OCI-M1 (cell line): ENCODE data around the gene SEMA3A.
"Not testable (repeated sequence)": the region's sequence is repeated elsewhere in the genome, so short reads cannot be mapped to it uniquely, and the experiment has no call there.

Experiments used
- DNase-seq: peaks from one replicate; lab custom pipeline; 2025; lab: John Stamatoyannopoulos, UW

The SEMA3A gene

DNA sequence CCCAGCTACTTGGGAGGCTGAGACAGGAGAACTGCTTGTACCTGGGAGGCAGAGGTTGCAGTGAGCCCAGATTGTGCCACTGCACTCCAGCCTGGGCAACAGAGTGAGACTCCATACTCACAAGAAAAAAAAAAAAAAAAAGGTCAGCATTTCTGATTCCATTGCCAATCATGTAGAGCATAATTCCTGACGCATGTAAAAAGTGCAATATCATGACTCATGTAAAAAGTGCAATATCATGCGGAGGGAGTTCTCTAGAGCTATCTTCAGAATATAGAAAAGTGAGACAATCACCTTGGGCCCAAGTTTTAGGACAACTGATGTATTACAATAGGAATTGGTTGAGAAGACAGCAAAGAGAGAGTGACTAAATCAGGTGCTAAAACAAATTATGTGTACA is 85.8 kb downstream of the SEMA3A start:
- DNase-seq = no peak

DNA sequence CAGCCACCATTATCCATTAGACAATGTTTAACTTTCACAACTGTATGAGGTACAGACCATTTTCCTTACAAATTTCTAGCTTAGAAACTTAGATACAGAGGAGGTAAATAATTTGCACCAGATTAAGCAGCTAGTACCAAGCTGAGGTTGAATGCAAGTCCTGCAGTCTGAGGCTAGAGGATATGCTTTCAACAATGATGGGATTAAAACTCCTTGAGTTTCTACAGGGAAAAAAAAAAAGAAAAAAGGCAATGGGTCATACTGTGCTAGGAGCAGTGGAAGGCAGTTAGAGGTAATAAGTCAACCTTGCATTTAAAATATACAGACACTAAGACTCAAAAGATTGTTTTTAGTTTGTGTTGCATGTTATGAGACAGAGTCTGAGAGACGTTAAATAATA is 86.5 kb downstream of the SEMA3A start:
- DNase-seq = no peak

DNA sequence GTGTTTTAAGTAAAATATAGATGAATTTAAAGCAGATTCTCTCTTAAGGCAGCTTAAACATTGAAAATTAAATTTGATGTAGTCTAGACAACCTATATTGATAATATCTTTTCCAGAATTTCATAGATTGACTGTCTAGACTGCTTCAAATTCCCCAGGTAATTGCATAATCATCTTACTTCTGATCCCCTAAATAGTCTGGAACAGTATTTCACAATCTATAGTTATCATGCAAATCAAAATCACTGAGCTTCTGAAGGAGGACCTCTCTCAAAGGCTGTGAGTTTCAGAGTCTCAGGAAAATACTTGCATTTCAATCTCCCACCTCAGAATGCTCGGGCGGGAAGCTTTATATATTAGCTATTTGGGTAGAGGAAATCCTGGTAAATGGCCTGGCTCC is 87.3 kb downstream of the SEMA3A start:
- DNase-seq = no peak

DNA sequence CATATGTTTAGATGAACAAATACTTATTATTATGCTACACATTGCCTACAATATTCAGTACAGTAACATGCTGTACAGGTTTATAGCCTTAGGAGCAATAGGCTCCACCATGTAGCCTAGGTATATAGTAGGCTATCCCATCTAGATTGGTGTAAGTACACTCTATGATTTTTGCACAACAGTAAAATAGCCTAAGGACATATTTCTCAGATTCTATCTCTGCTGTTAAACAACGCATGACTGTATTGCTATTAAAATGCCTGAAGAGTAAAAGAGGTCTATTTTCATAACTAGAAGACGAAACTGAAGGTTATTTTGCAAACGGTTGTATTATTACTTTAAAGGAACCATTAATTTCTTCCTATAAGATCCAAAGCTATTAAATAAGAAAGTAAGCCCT is 88.3 kb downstream of the SEMA3A start:
- no peak for DNase-seq

DNA sequence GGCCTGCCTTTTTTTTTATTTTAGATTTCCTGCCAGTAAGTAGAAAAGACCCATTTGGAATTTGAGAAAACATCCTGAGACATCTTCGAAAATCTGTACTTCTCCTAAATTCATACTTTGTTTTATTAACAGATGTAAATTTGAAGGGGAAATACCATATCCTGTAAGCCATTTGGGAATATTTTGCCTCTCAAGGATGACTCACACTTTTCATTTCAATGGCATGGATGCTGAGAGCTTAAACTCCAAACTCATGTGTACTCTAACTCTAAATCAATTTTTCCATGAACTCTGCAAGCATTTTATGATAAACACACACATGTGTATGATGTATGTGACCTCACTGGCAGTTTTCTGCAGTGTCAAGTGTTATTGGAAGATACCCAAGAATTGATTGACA is 89.0 kb downstream of the SEMA3A start:
- no peak for DNase-seq

DNA sequence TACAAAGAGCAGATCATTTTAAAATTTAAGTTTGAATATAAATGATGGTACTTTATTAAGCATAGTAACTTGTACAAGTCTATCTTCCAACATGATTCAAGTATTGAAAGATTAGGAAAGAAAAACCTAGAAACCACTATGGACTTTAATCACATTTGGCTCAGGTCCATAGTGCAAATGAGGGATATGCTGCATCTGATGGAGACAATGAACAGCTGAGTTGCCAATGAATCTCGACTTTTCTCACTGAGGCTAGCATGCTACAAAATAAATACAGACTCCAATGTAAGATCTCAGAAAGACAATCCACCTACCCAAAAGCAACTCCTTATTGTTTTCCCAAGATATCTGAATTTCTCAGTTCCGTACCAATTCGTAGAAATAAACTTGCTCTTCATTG is 89.8 kb downstream of the SEMA3A start:
- DNase-seq = no peak

DNA sequence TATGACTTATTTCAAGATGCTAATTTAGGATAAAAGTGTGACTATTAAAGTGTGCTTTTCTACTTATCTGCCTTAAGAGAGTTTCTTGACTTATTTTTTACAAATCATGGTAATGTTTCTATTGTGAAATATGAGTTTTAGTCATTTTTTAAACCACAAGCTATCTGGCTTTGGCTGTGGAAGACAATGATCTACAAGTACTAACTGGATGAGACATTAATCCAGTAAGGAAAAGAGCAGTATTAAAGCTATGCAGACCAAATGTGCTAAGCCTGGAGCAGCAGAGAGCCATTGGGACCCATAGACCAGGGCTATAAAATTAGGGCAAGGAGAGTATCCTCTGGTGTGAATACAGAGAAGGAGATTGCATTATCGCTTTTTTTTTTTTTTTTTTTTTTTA is 92.4 kb downstream of the SEMA3A start:
- no peak for DNase-seq

DNA sequence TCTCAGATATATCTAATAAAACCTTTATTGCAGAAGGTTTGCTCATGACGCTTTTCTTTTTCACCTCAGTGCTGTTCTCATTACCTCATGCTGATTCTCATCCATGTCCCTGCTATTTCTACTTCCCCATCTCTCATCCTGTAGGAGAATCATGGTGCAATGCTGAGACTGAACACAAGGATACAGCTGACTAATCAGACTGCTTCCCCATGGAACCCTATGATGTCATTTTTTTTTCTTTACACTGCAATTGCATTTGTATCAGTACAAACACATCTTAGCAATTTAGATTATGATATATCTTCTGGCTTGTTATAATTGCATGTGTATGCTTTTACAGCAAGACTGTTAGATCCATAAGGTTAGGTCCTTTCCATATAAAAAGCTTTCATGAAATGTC is 93.7 kb downstream of the SEMA3A start:
- DNase-seq = peak; percentile 37

DNA sequence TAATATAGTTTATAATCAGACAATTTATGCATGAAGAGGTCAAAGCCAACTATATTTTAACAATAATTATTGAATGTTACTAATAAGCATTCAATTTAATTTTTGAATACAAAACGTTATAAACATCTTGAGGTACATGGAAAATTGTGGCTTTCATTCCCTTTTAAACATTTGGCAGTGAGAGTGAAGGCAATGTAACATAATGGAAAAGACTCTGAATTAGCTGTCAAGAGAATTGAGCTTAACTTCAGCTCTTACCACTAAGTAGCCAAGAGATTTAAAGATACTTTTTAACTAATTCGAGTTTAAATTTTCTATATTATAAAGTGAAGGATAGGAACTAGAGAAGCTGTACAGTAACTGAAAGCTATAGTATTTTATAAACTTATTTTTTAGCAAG is 98.6 kb downstream of the SEMA3A start:
- no peak for DNase-seq

DNA sequence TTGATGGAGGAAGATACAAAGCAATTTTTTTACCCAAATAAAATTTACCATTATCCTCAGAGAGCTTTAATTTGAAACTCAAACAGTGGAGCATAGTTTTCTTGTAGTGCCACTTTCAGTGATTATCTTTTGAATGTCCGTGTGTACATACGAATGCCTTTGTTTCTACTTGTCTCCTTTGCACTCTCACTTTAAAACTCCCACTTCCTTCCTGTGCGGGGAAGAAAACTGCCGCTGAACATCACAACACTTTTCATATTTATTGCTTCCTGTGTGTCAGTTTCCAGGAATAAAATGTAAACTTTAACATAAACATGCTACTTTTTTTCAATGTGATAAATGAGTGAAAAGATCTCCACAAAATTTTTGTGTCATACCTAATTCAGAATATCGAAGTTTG is 102.4 kb downstream of the SEMA3A start:
- DNase-seq = peak; percentile 72

DNA sequence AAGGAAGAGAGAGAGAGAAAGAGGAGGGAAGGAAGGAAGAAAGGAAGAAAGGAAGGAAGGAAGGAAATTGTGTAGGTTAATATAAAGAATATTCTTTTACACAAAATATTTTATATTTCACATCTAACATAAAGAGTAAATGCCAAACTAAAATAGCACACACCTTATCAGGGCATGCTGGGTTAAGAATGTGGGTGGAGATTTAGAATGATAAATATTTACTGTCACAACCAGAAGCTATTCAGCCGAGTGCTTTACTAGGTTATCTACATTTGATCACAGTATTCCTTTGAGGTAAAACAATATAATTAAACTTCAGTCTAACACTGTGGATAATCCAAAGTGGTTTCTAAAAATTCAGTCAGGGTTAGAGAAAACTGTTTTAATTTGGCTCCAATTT is 103.3 kb downstream of the SEMA3A start:
- DNase-seq = peak; percentile 43

DNA sequence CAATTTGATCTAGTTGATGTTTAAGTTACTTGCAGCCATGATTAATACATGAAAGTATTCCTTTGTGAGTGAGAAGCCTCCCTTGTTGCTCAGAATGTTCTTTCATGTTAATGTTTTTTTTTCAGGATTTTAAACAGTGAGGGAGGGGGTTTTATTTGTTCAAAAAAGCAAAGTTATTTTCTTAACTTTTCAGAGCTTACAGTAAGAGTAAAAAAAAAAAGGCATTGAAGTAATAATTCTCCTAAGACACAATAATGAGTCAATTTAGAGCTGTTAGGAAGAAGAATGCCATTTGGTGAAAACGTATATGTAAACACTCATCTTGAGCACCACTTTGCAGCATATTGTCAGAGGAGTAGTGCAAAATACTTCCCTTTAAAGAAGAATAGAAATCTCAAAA is 105.8 kb downstream of the SEMA3A start:
- no peak for DNase-seq

DNA sequence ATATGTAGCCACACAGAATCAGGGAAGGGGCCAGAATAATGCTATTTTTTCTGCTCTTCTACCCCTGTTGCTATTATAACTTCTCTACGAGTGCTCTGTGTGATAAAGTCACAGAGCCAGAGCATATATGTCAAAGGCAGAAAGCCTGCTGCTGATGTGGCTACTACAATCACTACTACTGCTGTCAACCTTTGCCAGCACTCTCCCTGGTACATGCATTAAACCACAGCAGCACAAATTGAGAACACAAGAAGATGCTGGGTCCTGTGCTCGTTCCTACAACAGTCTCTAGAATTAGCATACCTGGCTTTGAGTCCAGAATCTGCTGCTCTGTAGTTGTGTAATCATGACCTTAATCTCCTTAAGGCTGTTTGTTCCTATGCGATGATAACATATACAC is 108.6 kb downstream of the SEMA3A start:
- no peak for DNase-seq

DNA sequence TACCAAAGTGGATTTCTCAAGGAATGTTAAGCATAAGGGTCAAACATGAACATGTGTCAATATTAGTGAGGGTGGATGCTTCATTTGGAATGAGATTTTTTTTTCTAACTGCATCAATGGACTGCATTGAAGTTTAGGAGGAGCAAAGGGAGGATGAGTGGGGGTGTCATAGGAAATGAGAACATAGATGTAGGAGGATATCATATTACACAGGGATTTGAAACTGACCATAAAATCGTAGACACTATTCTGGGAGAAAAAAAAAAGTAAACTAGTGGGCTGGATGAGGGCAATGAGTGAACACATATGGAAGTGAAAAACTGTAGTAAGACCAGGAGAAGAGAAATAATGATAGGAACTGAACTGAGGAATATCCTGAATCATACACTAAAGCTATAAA is 109.4 kb downstream of the SEMA3A start:
- DNase-seq = peak; percentile 44

DNA sequence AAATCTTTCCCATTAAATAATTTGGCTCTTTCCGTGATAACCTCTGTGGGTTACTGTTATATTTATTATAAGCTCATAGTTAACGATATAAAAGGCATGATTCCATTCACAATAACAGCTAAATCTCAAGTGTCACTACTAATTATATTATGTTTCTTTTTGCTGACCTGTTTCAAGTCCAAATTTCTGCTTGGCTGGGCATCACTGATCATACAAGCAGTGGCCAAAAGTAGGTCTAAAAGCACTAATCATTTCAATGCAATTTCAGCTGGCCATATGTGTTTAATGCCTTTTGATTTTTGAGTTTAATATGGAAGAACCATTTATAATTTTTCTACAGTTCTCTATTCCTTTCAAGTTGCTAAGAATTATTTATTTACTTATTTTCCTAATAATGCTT is 110.7 kb downstream of the SEMA3A start:
- DNase-seq = no peak

DNA sequence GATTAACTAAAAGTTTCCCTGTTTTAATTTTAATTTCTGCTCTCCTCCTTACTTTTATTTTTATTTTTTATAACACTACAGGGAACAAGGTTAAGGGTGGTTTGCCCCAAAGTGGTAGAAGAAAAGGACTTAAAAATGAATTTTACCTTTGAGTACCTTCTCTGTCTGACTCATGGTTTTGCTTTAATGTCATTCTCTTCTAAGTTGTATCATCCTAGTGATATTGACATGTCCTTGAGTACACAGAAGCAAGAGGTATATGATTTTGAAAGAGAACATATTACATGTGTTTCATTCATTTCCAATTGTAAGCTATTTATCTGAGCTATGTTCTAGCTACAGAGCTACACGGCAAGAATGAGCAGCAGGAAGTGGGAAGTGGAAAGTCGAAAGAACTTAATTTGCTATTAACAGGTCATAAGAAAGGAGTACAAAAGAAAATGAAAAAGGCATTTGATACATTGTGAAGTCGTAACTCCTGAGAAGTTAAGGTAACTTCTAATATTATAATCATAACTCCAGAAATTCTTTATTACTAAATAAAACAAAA is 112.5 kb downstream of the SEMA3A start:
- DNase-seq = peak; percentile 32

DNA sequence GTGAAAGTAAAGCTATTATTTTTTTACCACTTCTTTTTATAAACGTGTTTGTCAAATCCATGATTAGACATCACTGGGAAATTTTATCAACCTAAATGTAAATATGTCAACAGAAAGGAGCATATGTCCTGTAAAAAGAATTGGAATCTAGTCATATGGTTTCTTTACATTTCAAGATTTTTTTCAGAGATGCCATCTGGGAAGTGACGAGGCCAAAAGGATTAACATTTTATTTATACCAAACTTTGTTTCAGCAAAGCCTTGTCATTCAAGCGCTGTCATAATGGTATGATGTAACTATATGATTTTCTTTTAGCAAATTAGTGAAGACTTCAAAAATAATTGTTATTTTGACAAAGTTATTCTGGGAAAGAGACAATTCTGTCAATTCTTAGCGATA is 117.3 kb downstream of the SEMA3A start:
- DNase-seq = no peak

DNA sequence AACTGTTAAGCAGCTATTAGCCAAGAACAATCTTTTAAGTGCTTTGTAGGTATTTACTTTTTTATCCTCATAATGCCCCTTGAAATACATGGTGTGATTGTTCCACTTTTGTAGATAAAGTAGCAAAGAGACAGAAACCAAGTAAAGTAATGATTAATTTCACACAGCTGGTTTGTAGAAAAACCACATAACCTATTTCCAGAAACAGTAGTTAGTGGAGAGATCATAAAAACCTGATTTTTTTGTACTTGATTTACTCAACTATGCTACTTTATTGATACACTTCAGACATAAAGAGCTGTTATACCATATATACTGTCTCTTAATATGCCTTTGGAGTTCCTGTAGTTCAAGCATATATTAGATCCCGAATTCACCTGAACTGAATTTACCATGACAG is 118.4 kb downstream of the SEMA3A start:
- no peak for DNase-seq

DNA sequence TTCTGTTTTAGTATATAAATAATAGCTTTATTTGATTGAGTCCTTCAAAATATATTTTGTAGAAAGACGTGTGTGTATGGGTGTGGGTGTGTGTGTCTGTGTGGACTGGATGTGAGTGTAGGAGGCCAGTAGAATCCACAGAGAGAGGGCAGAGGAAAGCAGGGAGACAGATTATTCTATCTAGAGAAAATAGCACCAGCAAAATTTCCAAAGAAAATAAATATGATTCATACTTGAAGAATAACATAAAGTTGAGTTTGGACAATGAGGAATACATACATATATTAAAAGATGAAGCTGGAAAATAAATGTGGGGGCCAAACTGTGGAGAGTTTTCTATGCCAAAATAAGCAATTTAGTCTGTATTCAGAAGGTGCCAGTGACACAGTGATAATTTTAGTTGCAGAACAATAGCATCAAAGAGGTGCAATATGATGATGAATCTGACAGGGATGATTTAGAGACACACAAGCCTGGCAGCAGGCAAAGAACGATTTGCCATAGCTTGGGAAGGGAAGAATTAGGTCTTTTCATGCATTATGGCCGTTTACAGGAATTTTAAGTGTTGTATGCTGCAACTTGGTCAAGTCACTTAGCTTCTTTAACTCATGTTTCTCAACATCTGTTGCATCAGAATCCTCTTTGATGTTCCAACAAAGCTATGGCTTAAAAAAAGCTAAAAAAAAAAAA is 121.3 kb downstream of the SEMA3A start:
- DNase-seq = peak; percentile 53

DNA sequence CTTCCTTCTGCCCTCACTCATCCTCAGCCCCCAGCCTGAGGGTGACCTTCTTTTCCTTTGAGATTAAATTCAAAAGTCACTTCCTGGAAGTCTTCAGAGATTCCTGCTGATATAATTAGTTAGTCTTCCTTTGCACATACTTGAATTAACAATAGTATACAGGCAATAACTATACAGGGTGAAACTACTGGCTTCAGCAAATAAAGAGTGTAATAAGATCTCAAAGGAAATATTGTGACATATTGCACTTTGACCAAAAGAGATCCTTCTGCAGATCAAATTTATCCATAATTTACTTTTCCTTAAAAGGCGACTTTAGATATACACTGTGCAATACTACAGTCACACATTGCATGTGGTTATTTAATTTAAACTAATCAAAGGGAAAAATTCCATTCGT is 123.8 kb downstream of the SEMA3A start:
- no peak for DNase-seq

DNA sequence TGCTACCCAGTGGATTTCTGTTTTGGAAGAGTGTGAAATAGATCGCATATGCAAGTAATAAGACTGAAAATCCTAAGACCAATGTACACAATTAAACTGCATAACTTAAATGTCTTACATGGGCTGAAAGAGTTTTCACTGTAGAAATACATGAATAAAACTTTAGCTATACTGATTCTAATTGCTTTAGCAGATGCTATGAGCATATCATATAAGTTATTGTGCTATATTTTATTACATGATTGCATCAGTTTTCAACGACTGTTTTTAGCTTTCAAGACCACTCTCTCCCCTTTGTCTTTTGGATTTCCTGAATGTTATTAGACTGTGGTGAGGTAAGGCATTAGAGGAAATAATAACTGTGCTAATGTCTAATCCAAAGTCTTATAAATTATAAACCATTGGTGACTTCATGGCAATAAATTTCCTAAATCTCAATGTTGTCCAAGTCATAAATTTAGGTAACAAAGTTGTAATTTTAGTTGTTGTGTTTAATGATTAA is 124.5 kb downstream of the SEMA3A start:
- peak; percentile 42 for DNase-seq

DNA sequence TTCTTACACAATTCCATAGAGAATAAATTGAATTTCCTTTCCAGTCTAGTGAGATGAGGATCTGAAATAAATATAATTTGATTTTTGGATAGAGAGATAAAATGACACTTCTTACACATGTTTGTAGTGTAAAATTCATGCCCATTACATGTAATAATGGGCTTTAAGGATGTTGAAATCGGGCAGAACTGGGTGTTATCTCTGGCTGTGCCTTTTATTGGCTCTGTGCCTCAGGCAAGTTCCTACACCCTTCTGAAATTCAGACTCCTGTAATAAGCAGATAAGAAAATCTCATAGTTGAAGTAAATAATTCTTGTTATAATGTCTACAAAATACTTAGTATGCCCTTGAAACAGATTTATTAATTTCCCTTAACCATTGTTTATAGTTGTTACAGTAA is 125.6 kb downstream of the SEMA3A start:
- peak; percentile 76 for DNase-seq

DNA sequence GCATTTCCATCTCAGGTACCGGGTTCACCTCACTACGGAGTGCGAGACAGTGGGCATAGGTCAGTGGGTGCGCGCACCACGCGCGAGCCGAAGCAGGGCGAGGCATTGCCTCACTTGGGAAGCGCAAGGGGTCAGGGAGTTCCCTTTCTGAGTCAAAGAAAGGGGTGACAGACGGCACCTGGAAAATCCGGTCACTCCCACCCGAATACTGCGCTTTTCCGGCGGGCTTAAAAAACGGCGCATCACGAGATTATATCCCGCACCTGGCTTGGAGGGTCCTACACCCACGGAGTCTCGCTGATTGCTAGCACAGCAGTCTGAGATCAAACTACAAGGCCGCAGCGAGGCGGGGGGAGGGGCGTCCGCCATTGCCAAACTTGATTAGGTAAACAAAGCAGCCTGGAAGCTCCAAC is 132.1 kb downstream of the SEMA3A start:
- not testable (repeated sequence) for DNase-seq

DNA sequence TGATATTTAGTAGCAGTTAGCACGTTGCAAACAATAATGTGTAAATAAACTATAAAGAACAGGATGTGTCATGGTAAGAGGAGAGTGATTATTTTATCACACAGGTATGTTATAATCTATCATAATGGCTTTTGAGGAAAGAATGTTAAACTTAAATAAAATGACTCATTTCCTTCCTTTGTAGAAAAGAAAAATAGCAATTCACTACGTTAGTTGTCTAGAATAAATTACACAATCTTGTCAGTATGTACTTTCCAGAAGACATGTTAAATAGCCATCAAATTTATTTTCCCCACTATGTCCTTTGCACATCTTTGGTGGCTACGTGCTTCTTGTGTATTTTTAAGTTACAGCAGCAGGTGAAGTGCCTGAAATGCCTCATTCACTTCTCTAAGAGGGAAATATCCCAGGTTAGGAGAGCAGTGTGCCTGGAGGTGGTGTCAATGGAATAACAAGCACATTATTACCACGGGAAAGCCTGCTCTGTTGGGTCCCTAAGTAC is 133.8 kb downstream of the SEMA3A start:
- no peak for DNase-seq
